Transverse colon (tissue), 3 donors: ENCODE data around the gene MMP1.

Experiments used
- POLR2A ChIP-seq: fragments of 450-650 bp; IDR thresholded peaks from one replicate; pipeline ENCODE4 v1.6.1; 2016; ENCODE audit warnings: antibody characterized with exemption, mild to moderate bottlenecking, moderate library complexity
- POLR2AphosphoS5 ChIP-seq, 3 donors: sonication (generic); formaldehyde crosslinking; IDR thresholded peaks; one replicate each; pipeline ENCODE4 v1.6.1; 2016; ENCODE audit warnings: antibody characterized with exemption in 3 of 3

GRCh38 chr11:102824556-102824955 lies 26.6 kb upstream of the MMP1 start:
- no peak for TF ChIP-seq POLR2AphosphoS5 (IDR thresholded peaks at IDR 0.05)
- no peak for TF ChIP-seq POLR2A
